Measurements from ENCODE around the gene TP53TG5. TPM values are rescaled to one million over a fixed set of nuclear protein-coding genes. Genes with fewer than 3 reads are reported as not detected.

Gene TP53TG5
- total RNA-seq, 1 experiment from 2014 or later, result not detected

DNA sequence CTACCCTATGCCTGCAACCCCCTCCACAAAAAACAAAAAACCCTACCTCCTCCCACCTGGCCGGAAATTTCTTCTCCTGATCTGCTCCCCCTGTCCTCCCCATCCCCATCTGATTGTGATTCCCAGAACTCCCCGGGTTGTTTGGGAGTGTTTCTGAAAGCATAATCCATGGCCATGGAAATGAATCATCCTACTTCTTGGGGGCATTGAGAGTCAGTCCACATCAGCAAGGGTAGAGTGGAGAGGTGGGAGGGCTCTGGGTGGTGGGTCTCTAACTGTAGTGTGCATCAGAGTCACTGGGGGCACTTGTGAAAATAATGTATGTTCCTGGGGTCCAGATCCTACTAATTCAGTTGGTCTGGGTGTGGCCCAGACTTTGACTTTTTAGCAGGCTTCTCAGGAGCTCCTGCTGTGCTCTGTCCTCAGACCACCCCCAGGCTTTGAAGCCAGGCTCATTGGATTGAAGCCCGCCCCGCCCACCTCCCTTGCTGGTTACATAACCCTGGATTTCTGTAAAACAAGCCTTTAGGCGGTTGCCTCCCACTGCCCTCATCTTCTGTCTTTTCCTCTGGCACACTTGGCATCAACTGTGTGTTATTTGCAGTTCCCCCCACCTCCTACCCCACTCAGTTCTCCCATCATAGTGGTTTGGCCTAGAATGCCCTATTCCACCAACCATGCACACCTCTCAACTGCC is 48.3 kb upstream of the TP53TG5 start:
- TF ChIP-seq, protein P1, sequence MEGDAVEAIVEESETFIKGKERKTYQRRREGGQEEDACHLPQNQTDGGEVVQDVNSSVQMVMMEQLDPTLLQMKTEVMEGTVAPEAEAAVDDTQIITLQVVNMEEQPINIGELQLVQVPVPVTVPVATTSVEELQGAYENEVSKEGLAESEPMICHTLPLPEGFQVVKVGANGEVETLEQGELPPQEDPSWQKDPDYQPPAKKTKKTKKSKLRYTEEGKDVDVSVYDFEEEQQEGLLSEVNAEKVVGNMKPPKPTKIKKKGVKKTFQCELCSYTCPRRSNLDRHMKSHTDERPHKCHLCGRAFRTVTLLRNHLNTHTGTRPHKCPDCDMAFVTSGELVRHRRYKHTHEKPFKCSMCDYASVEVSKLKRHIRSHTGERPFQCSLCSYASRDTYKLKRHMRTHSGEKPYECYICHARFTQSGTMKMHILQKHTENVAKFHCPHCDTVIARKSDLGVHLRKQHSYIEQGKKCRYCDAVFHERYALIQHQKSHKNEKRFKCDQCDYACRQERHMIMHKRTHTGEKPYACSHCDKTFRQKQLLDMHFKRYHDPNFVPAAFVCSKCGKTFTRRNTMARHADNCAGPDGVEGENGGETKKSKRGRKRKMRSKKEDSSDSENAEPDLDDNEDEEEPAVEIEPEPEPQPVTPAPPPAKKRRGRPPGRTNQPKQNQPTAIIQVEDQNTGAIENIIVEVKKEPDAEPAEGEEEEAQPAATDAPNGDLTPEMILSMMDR (conservative IDR thresholded peaks at IDR 0.05; ENCODE audit: low read depth, low read length), result no peak
- TF ChIP-seq EZH2 (IDR thresholded peaks at IDR 0.05; ENCODE audit: low read length, unreplicated experiment), result no peak
- no peak for TF ChIP-seq EZH2phosphoT487 (IDR thresholded peaks at IDR 0.05; ENCODE audit: borderline replicate concordance, low read length)
- no TSS peak for BruUV-seq (replicated peaks)
- Histone ChIP-seq H3K9me3 (ENCODE audit: low read length) (no peaks in the 10 kb centered on the region), H3K4me2 (ENCODE audit: low read length) (no peak overlapping the region), H3K4me3 (ENCODE audit: low read length) (no peak overlapping the region), H3K9ac (ENCODE audit: low read length) (no peak overlapping the region), H3K27ac (ENCODE audit: low read length) (no peak overlapping the region), H3K79me2 (ENCODE audit: low read length) (no peaks in the 10 kb centered on the region), H3K9me2 (replicated peaks; ENCODE audit: low read length) (no peaks in the 10 kb centered on the region), H3K4me1 (ENCODE audit: insufficient read depth, low read length) (no peaks in the 10 kb centered on the region), H3K27me3 (ENCODE audit: low read length) (no peaks in the 10 kb centered on the region), H4K20me1 (ENCODE audit: low read length) (no peaks in the 10 kb centered on the region), H2AFZ (ENCODE audit: low read length) (no peak overlapping the region), H3K36me3 (ENCODE audit: low read depth, low read length) (peaks cover 35% of the 10 kb centered on the region), H3F3A (ENCODE audit: low read length, unreplicated experiment) (no peaks in the 10 kb centered on the region)
- ChIA-PET POLR2A (ENCODE audit: unreplicated experiment) (no interaction called here), CTCF (no interaction called here)
- DNase-seq (no peak), ATAC-seq (no peak)
- intact Hi-C loops (cut with micrococcal nuclease), result no loop called here

DNA sequence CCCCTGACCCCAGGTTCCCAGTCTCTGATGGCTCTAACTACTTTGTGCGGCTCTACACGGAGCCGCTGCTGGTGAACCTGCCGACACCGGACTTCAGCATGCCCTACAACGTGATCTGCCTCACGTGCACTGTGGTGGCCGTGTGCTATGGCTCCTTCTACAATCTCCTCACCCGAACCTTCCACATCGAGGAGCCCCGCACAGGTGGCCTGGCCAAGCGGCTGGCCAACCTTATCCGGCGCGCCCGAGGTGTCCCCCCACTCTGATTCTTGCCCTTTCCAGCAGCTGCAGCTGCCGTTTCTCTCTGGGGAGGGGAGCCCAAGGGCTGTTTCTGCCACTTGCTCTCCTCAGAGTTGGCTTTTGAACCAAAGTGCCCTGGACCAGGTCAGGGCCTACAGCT is 47.4 kb upstream of the TP53TG5 start:
- intact Hi-C loops (cut with micrococcal nuclease), result no loop called here
- H3K27me3 ChIP-seq (ENCODE audit: low read length), result no peaks in the 10 kb centered on the region
- H3K9me2 ChIP-seq (replicated peaks; ENCODE audit: low read length), result no peaks in the 10 kb centered on the region
- no peak overlapping the region for H3K9ac ChIP-seq (ENCODE audit: low read length)
- no peak overlapping the region for H2AFZ ChIP-seq (ENCODE audit: low read length)
- peaks cover 44% of the 10 kb centered on the region for H3K36me3 ChIP-seq (ENCODE audit: low read depth, low read length)
- TF ChIP-seq EZH2 (IDR thresholded peaks at IDR 0.05; ENCODE audit: low read length, unreplicated experiment) (no peak), EZH2phosphoT487 (IDR thresholded peaks at IDR 0.05; ENCODE audit: borderline replicate concordance, low read length) (no peak)
- TF ChIP-seq, protein P1 (conservative IDR thresholded peaks at IDR 0.05; ENCODE audit: low read depth, low read length), result no peak
- no peaks in the 10 kb centered on the region for H3K4me1 ChIP-seq (ENCODE audit: insufficient read depth, low read length)
- H3F3A ChIP-seq (ENCODE audit: low read length, unreplicated experiment), result no peaks in the 10 kb centered on the region
- no peak overlapping the region for H3K4me3 ChIP-seq (ENCODE audit: low read length)
- no peaks in the 10 kb centered on the region for H4K20me1 ChIP-seq (ENCODE audit: low read length)
- H3K9me3 ChIP-seq (ENCODE audit: low read length), result no peaks in the 10 kb centered on the region
- CTCF ChIA-PET, result no interaction called here
- BruUV-seq (replicated peaks), result TSS peak; percentile 22
- POLR2A ChIA-PET (ENCODE audit: unreplicated experiment), result no interaction called here
- no peak overlapping the region for H3K27ac ChIP-seq (ENCODE audit: low read length)
- H3K4me2 ChIP-seq (ENCODE audit: low read length), result no peak overlapping the region
- H3K79me2 ChIP-seq (ENCODE audit: low read length), result peaks cover 5% of the 10 kb centered on the region; the same call in 1 of the 2 replicates
- no peak for ATAC-seq
- DNase-seq, result no peak

DNA sequence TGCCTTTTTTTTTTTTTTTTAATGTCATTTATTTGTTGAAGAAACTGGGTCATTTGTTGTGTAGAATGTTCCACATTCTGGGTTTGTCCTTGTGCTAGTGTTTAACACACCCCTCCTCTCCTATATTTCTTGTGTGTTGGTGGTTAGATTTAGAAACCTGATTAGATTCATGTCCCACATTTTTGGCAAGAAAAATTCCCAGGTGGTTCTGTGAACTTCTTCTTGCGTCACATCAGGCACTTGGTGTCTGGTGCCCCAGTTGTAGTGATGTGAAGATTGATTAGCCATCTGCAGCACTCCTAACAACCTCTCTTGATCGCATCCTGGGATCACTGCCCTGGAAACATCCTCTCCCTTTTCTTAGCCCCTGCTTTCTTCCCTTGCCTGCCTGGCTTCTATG is 45.6 kb upstream of the TP53TG5 start:
- no peaks in the 10 kb centered on the region for H4K20me1 ChIP-seq (ENCODE audit: low read length)
- no peak overlapping the region for H3K4me2 ChIP-seq (ENCODE audit: low read length)
- H3K9ac ChIP-seq (ENCODE audit: low read length), result no peak overlapping the region
- no peak for ATAC-seq
- H3K27ac ChIP-seq (ENCODE audit: low read length), result no peak overlapping the region
- no peak for DNase-seq
- peaks cover 3% of the 10 kb centered on the region for H3F3A ChIP-seq (ENCODE audit: low read length, unreplicated experiment)
- H3K27me3 ChIP-seq (ENCODE audit: low read length), result no peaks in the 10 kb centered on the region
- H3K9me2 ChIP-seq (replicated peaks; ENCODE audit: low read length), result no peaks in the 10 kb centered on the region
- H2AFZ ChIP-seq (ENCODE audit: low read length), result no peak overlapping the region
- TF ChIP-seq EZH2 (IDR thresholded peaks at IDR 0.05; ENCODE audit: low read length, unreplicated experiment) (no peak), EZH2phosphoT487 (IDR thresholded peaks at IDR 0.05; ENCODE audit: borderline replicate concordance, low read length) (no peak)
- TF ChIP-seq, protein P1 (conservative IDR thresholded peaks at IDR 0.05; ENCODE audit: low read depth, low read length), result no peak
- intact Hi-C loops (cut with micrococcal nuclease), result no loop called here
- ChIA-PET POLR2A (ENCODE audit: unreplicated experiment) (no interaction called here), CTCF (no interaction called here)
- H3K79me2 ChIP-seq (ENCODE audit: low read length), result peaks cover 16% of the 10 kb centered on the region
- H3K4me1 ChIP-seq (ENCODE audit: insufficient read depth, low read length), result peaks cover 14% of the 10 kb centered on the region
- peaks cover 51% of the 10 kb centered on the region for H3K36me3 ChIP-seq (ENCODE audit: low read depth, low read length)
- no peaks in the 10 kb centered on the region for H3K9me3 ChIP-seq (ENCODE audit: low read length)
- no TSS peak for BruUV-seq (replicated peaks)
- H3K4me3 ChIP-seq (ENCODE audit: low read length), result no peak overlapping the region
